H9 (cell line): ENCODE results near the gene TMEM270. TPM values are rescaled to one million over a fixed set of nuclear protein-coding genes. Genes with fewer than 3 reads are reported as not detected.

Experiments used
- DNase-seq: peaks from one replicate; pipeline ENCODE4 v3.0.0-alpha.2; 2017
- H2AFZ ChIP-seq: one replicate; pipeline ENCODE4 v1.6.1; 2013; ENCODE audit warnings: mild to moderate bottlenecking, low read length, control low read depth, moderate library complexity
- H2AK5ac ChIP-seq: 2 replicates; pipeline ENCODE4 v1.6.1; 2013; ENCODE audit warnings: low read length, control low read depth, mixed read lengths; ENCODE audit not compliant: insufficient read length
- H2BK120ac ChIP-seq: one replicate; pipeline ENCODE4 v1.6.1; 2013; ENCODE audit warnings: low read depth, mild to moderate bottlenecking, low read length, control low read depth, inconsistent platforms; ENCODE audit not compliant: poor library complexity, severe bottlenecking
- H2BK12ac ChIP-seq: 2 replicates; pipeline ENCODE4 v1.6.1; 2013; ENCODE audit warnings: low read length, control low read depth, mixed read lengths, low read depth; ENCODE audit not compliant: insufficient read length
- H2BK15ac ChIP-seq: 2 replicates; pipeline ENCODE4 v1.6.1; 2013; ENCODE audit warnings: low read depth, low read length, control low read depth
- H2BK20ac ChIP-seq: one replicate; pipeline ENCODE4 v1.6.1; 2013; ENCODE audit warnings: low read depth, mild to moderate bottlenecking, low read length, control low read depth, inconsistent platforms; ENCODE audit not compliant: poor library complexity, severe bottlenecking
- H2BK5ac ChIP-seq: 2 replicates; pipeline ENCODE4 v1.6.1; 2013; ENCODE audit warnings: low read length, control low read depth, mixed read lengths; ENCODE audit not compliant: insufficient read length
- H3K14ac ChIP-seq: 2 replicates; pipeline ENCODE4 v1.6.1; 2013; ENCODE audit warnings: low read length, control low read depth; ENCODE audit not compliant: insufficient read depth
- H3K18ac ChIP-seq: 2 replicates; pipeline ENCODE4 v1.6.1; 2013; ENCODE audit warnings: low read depth, mild to moderate bottlenecking, mixed read lengths, low read length, control low read depth; ENCODE audit not compliant: insufficient read length
- H3K23ac ChIP-seq: 2 replicates; pipeline ENCODE4 v1.6.1; 2013; ENCODE audit warnings: low read length, control low read depth, mixed read lengths, low read depth; ENCODE audit not compliant: insufficient read length
- H3K23me2 ChIP-seq: 2 replicates; pipeline ENCODE4 v1.6.1; 2013; ENCODE audit warnings: low read depth, mild to moderate bottlenecking, mixed read lengths, low read length, control low read depth; ENCODE audit not compliant: insufficient read length, poor library complexity, severe bottlenecking
- H3K27ac ChIP-seq: 2 replicates; pipeline ENCODE4 v1.5.1; 2013; ENCODE audit warnings: low read length, control low read depth, mixed read lengths, low read depth; ENCODE audit not compliant: insufficient read length
- H3K27me3 ChIP-seq: 2 replicates; pipeline ENCODE4 v1.6.1; 2013; ENCODE audit warnings: low read length, control low read depth, inconsistent platforms; ENCODE audit not compliant: insufficient read depth
- H3K4ac ChIP-seq: 2 replicates; pipeline ENCODE4 v1.6.1; 2013; ENCODE audit warnings: low read depth, mild to moderate bottlenecking, control low read depth, inconsistent platforms, low read length, moderate library complexity
- H3K4me1 ChIP-seq: 2 replicates; pipeline ENCODE4 v1.6.1; 2013; ENCODE audit warnings: low read length, control low read depth, inconsistent platforms; ENCODE audit not compliant: insufficient read depth
- H3K4me2 ChIP-seq: 2 replicates; pipeline ENCODE4 v1.6.1; 2013; ENCODE audit warnings: low read length, control low read depth, mixed read lengths; ENCODE audit not compliant: insufficient read length, insufficient read depth
- H3K56ac ChIP-seq: 2 replicates; pipeline ENCODE4 v1.6.1; 2013; ENCODE audit warnings: low read depth, mild to moderate bottlenecking, mixed read lengths, low read length, control low read depth; ENCODE audit not compliant: insufficient read length
- H3K79me1 ChIP-seq: 2 replicates; pipeline ENCODE4 v1.6.1; 2013; ENCODE audit warnings: low read depth, mild to moderate bottlenecking, moderate library complexity, low read length, control low read depth, inconsistent platforms; ENCODE audit not compliant: insufficient read depth, poor library complexity, severe bottlenecking
- H3K79me2 ChIP-seq: 2 replicates; pipeline ENCODE4 v1.6.1; 2013; ENCODE audit warnings: low read length, control low read depth, inconsistent platforms; ENCODE audit not compliant: insufficient read depth
- H3K9ac ChIP-seq: 2 replicates; pipeline ENCODE4 v1.6.1; 2013; ENCODE audit warnings: low read length, control low read depth, mixed read lengths; ENCODE audit not compliant: insufficient read length; ENCODE audit errors: extremely low read depth
- H3K9me3 ChIP-seq: one replicate; pipeline ENCODE4 v1.6.1; 2013; ENCODE audit warnings: low read depth, low read length, inconsistent platforms; ENCODE audit not compliant: control insufficient read depth
- H3T11ph ChIP-seq: one replicate; pipeline ENCODE4 v1.6.1; 2013; ENCODE audit warnings: mild to moderate bottlenecking, low read length, control low read depth, inconsistent platforms
- H4K20me1 ChIP-seq: one replicate; pipeline ENCODE4 v1.6.1; 2013; ENCODE audit not compliant: control insufficient read depth, insufficient read length, insufficient read depth
- H4K5ac ChIP-seq: 2 replicates; pipeline ENCODE4 v1.6.1; 2013; ENCODE audit warnings: low read depth, mild to moderate bottlenecking, mixed read lengths, low read length, control low read depth; ENCODE audit not compliant: insufficient read length
- H4K8ac ChIP-seq: replicated peaks from 2 replicates; pipeline ENCODE4 v1.6.1; 2013; ENCODE audit warnings: low read length, control low read depth, mixed read lengths, low read depth; ENCODE audit not compliant: insufficient read length
- H4K91ac ChIP-seq: 2 replicates; pipeline ENCODE4 v1.6.1; 2013; ENCODE audit warnings: low read depth, mild to moderate bottlenecking, moderate library complexity, mixed read lengths, low read length, control low read depth; ENCODE audit not compliant: insufficient read length
- H3K27ac Mint-ChIP-seq, 3 experiments: 2 replicates in 2 of 3; 3 replicates in 1 of 3; pipeline ENCODE4 v1.8.0; 2020 to 2021; ENCODE audit warnings: mixed read lengths in 3 of 3, mild to moderate bottlenecking in 1 of 3, moderate library complexity in 1 of 3
- H3K27me3 Mint-ChIP-seq: 2 replicates; pipeline ENCODE4 v1.8.0; 2021; ENCODE audit warnings: low read depth, mild to moderate bottlenecking, moderate library complexity, mixed read lengths
- H3K36me3 Mint-ChIP-seq, 3 experiments: 2 replicates in 2 of 3; 3 replicates in 1 of 3; pipeline ENCODE4 v1.8.0; 2020 to 2021; ENCODE audit warnings: low read depth in 3 of 3, mixed read lengths in 3 of 3; ENCODE audit not compliant: insufficient read depth in 1 of 3
- H3K4me1 Mint-ChIP-seq, 2 experiments: 2 replicates each; pipeline ENCODE4 v1.8.0; 2020; ENCODE audit warnings: mixed read lengths in 2 of 2
- H3K4me3 Mint-ChIP-seq, 2 experiments: 2 replicates in 1 of 2; 3 replicates in 1 of 2; pipeline ENCODE4 v1.8.0; 2020 to 2021; ENCODE audit warnings: mild to moderate bottlenecking in 2 of 2, mixed read lengths in 2 of 2, moderate library complexity in 1 of 2
- H3K9me3 Mint-ChIP-seq, 2 experiments: 2 replicates in 1 of 2; 3 replicates in 1 of 2; pipeline ENCODE4 v1.8.0; 2020; ENCODE audit warnings: mild to moderate bottlenecking in 2 of 2, mixed read lengths in 2 of 2, moderate library complexity in 1 of 2
- WGBS: extraction: QIAGEN DNeasy Blood & Tissue Kit; methylation state at CpG from one replicate; pipeline ENCODE4 v1.1.7; 2013; ENCODE audit warnings: missing lambda C conversion rate, low lambda C conversion rate, mixed read lengths; ENCODE audit not compliant: insufficient read length; ENCODE audit errors: extremely low coverage; 5-methylcytosine and 5-hydroxymethylcytosine counted together
- total RNA-seq: library from RNA; stranded (reverse); gene quantifications from 2 replicates; pipeline ENCODE4 v1.2.1, GENCODE V29; 2021
- TF ChIP-seq, protein P1 (sequence below): fragments of 200-600 bp; sonication (generic); conservative IDR thresholded peaks from 3 replicates; pipeline ENCODE4 v1.8.0; 2021; ENCODE audit warnings: antibody characterized with exemption, mild to moderate bottlenecking

Gene TMEM270
- total RNA-seq, 1 experiment from 2014 or later: not detected

DNA sequence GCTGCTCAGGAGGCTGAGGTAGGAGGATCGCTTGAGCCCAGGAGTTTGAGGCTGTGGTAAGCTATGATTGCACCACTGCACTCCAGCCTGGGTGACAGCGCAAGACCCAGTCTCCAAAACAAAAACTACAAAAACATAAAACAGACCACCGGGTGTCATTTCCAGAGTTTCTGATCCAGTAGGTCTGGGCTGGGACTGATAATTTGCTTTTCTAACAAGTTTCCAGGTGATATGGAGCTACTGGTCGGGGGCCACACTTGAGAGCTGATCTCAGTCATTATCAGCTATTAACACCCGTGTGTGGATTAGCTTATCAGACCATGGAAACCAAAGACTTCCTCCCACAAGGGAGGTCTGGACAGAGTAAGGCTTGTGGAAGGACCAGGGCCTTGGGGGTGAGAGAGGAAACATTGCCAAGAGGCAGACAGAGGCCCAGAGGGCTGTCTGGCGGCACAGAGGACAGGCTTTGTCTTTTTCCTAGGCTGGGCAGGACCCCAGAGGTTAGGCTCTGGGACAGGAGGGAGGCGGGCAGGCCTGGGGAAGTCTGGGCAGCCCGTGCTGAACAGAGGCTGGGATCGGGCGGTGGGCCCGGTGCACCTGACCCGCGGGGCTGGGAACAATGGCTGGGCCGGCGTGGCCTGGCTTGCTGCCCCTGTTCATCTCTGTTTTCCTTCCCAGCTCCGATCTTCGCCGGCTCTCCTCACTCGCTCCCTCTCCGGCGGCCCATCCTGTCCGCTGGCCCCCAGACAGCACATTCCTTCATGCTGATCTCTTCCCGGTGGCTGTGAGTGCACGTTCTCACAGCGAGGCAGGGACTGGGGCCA lies 25.2 kb downstream of the TMEM270 start:
- Histone ChIP-seq H3K23me2 (no peaks in the 10 kb centered on the region), H2BK15ac (no peak overlapping the region), H3K79me2 (no peaks in the 10 kb centered on the region), H3K14ac (no peak overlapping the region), H3K56ac (no peak overlapping the region), H3K4me2 (no peak overlapping the region), H3T11ph (no peak overlapping the region), H4K8ac (no peak overlapping the region), H2BK5ac (no peak overlapping the region), H3K4me1 (no peaks in the 10 kb centered on the region), H3K9ac (no peak overlapping the region), H3K9me3 (no peaks in the 10 kb centered on the region), H3K27me3 (no peaks in the 10 kb centered on the region; the same call in 1 of the 2 replicates), H3K23ac (no peak overlapping the region), H2BK20ac (no peak overlapping the region), H2BK12ac (no peak overlapping the region), H4K20me1 (no peaks in the 10 kb centered on the region), H3K18ac (peak overlapping the region; percentile 16), H2AK5ac (no peak overlapping the region), H4K91ac (no peak overlapping the region), H3K4ac (no peak overlapping the region), H2AFZ (no peak overlapping the region), H4K5ac (no peak overlapping the region), H3K27ac (no peak overlapping the region), H3K79me1 (no peaks in the 10 kb centered on the region), H2BK120ac (no peak overlapping the region)
- no peak overlapping the region for H3K4me3 Mint-ChIP-seq
- peak; percentile 60 for DNase-seq
- peaks cover 12% of the 10 kb centered on the region for H3K27me3 Mint-ChIP-seq
- no peaks in the 10 kb centered on the region for H3K9me3 Mint-ChIP-seq
- H3K27ac Mint-ChIP-seq: peak overlapping the region in 2 of 3 experiments; percentile 3 to 55; a peak in 3 of 7 replicates
- H3K36me3 Mint-ChIP-seq: no peaks in the 10 kb centered on the region
- WGBS: no CpG with 5 or more reads among the region's 25 CpGs
- TF ChIP-seq, protein P1, sequence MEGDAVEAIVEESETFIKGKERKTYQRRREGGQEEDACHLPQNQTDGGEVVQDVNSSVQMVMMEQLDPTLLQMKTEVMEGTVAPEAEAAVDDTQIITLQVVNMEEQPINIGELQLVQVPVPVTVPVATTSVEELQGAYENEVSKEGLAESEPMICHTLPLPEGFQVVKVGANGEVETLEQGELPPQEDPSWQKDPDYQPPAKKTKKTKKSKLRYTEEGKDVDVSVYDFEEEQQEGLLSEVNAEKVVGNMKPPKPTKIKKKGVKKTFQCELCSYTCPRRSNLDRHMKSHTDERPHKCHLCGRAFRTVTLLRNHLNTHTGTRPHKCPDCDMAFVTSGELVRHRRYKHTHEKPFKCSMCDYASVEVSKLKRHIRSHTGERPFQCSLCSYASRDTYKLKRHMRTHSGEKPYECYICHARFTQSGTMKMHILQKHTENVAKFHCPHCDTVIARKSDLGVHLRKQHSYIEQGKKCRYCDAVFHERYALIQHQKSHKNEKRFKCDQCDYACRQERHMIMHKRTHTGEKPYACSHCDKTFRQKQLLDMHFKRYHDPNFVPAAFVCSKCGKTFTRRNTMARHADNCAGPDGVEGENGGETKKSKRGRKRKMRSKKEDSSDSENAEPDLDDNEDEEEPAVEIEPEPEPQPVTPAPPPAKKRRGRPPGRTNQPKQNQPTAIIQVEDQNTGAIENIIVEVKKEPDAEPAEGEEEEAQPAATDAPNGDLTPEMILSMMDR: no peak
- peaks cover 3 to 17% of the 10 kb centered on the region in 2 experiments; a peak in 3 of 4 replicates for H3K4me1 Mint-ChIP-seq
